Upper lobe of right lung (tissue), 1 donor: ENCODE data around the gene PARP8. TPM values are rescaled to one million over a fixed set of nuclear protein-coding genes. Genes with fewer than 3 reads are reported as not detected.
A peak's percentile ranks its signal among the peaks of the same experiment; 100 is the strongest.
"Not testable (repeated sequence)": the region's sequence is repeated elsewhere in the genome, so short reads cannot be mapped to it uniquely, and the experiment has no call there.

ENCODE experiments used
- ATAC-seq: fragments of 200-7000 bp; cut with Tn5 transposase; one replicate; pipeline ENCODE4 v1.9.1; 2020; ENCODE audit warnings: mild to moderate bottlenecking, moderate library complexity
- DNase-seq: peaks from one replicate; pipeline ENCODE4 v3.0.0-alpha.2; 2020
- H3K27ac ChIP-seq: fragments of 200-600 bp; one replicate; pipeline ENCODE4 v1.8.0; 2022
- H3K27me3 ChIP-seq: fragments of 200-600 bp; one replicate; pipeline ENCODE4 v1.8.0; 2022; ENCODE audit warnings: mild to moderate bottlenecking
- H3K36me3 ChIP-seq: fragments of 200-600 bp; one replicate; pipeline ENCODE4 v1.8.0; 2022
- H3K4me1 ChIP-seq: fragments of 200-600 bp; one replicate; pipeline ENCODE4 v1.8.0; 2022
- H3K4me3 ChIP-seq: fragments of 200-600 bp; one replicate; pipeline ENCODE4 v1.8.0; 2022; ENCODE audit warnings: mild to moderate bottlenecking
- H3K9me3 ChIP-seq: fragments of 200-600 bp; one replicate; pipeline ENCODE4 v1.8.0; 2022
- CTCF ChIP-seq: fragments of 200-600 bp; IDR thresholded peaks from one replicate; pipeline ENCODE4 v1.8.0; 2022; ENCODE audit warnings: antibody characterized with exemption
- intact Hi-C: fragments of 100-400 bp; cut with DNase I; formaldehyde crosslinking; loops from one replicate; pipeline ENCODE4 v1.11.0; 2022
- total RNA-seq: library from RNA; stranded (reverse); fragmentation: NEBNext Ultra II Directional; extraction: Animal tissue kit (Norgen Biotek cat#: 25700); gene quantifications from one replicate; pipeline ENCODE4 v1.2.1, GENCODE V29; 2021
- donor health status: DM: no; HTN: yes; CAD: no; lungs with severe emphysema.

Gene PARP8
- total RNA-seq, 1 donor from 2014 or later, result 52.3 TPM

GRCh38 chr5:50694027-50694590 lies 27.7 kb downstream of the PARP8 start:
- Histone ChIP-seq H3K27me3 (no peaks in the 10 kb centered on the region), H3K27ac (no peak overlapping the region), H3K36me3 (no peaks in the 10 kb centered on the region), H3K9me3 (no peaks in the 10 kb centered on the region), H3K4me1 (no peaks in the 10 kb centered on the region), H3K4me3 (no peak overlapping the region)
- DNase-seq, result no peak
- no peak for TF ChIP-seq CTCF
- intact Hi-C loops, result no loop called here
- ATAC-seq, result peak; percentile 52

- H3K9me3 ChIP-seq, intact Hi-C loops, H3K4me3 ChIP-seq, H3K4me1 ChIP-seq, H3K27me3 ChIP-seq, H3K36me3 ChIP-seq, ATAC-seq, H3K27ac ChIP-seq, DNase-seq: not testable (repeated sequence)
These were observed 28.2 kb downstream of the PARP8 start for GRCh38 chr5:50694626-50695025.

- Histone ChIP-seq H3K36me3 (no peaks in the 10 kb centered on the region), H3K27ac (no peak overlapping the region), H3K9me3 (no peaks in the 10 kb centered on the region), H3K4me1 (peaks cover 4% of the 10 kb centered on the region), H3K27me3 (no peaks in the 10 kb centered on the region), H3K4me3 (no peak overlapping the region)
- intact Hi-C loops, result no loop called here
- DNase-seq (no peak), ATAC-seq (no peak)
- no peak for TF ChIP-seq CTCF
These were observed 31.3 kb downstream of the PARP8 start for GRCh38 chr5:50697739-50698138.

- Histone ChIP-seq H3K9me3 (no peaks in the 10 kb centered on the region), H3K36me3 (no peaks in the 10 kb centered on the region), H3K27ac (no peak overlapping the region), H3K4me3 (no peak overlapping the region), H3K27me3 (no peaks in the 10 kb centered on the region), H3K4me1 (peaks cover 4% of the 10 kb centered on the region)
- DNase-seq (no peak), ATAC-seq (no peak)
- intact Hi-C loops, result no loop called here
- TF ChIP-seq CTCF, result no peak
These were observed 33.3 kb downstream of the PARP8 start for GRCh38 chr5:50699737-50700136.

- Histone ChIP-seq H3K4me1 (peaks cover 4% of the 10 kb centered on the region), H3K4me3 (no peak overlapping the region), H3K36me3 (no peaks in the 10 kb centered on the region), H3K27me3 (no peaks in the 10 kb centered on the region), H3K9me3 (no peaks in the 10 kb centered on the region), H3K27ac (no peak overlapping the region)
- no peak for ATAC-seq
- no peak for TF ChIP-seq CTCF
- intact Hi-C loops, result no loop called here
- no peak for DNase-seq
These were observed 34.3 kb downstream of the PARP8 start for GRCh38 chr5:50700706-50701105.

- no peak for TF ChIP-seq CTCF
- Histone ChIP-seq H3K4me1 (peaks cover 4% of the 10 kb centered on the region), H3K27ac (no peak overlapping the region), H3K36me3 (no peaks in the 10 kb centered on the region), H3K4me3 (no peak overlapping the region), H3K9me3 (no peaks in the 10 kb centered on the region), H3K27me3 (no peaks in the 10 kb centered on the region)
- intact Hi-C loops, result no loop called here
- ATAC-seq (peak; percentile 49), DNase-seq (no peak)
These were observed 36.4 kb downstream of the PARP8 start for GRCh38 chr5:50702615-50703366.
